NCI-H128 (cell line): Measurements from ENCODE around the gene PROSER2.
"Not testable (repeated sequence)": the region's sequence is repeated elsewhere in the genome, so short reads cannot be mapped to it uniquely, and the experiment has no call there.

Experiments used
- DNase-seq: peaks from one replicate; lab custom pipeline; 2025; ENCODE audit not compliant: unreplicated experiment; lab: John Stamatoyannopoulos, UW

Gene PROSER2

GRCh38 chr10:11835061-11835460, 11.9 kb downstream of the PROSER2 start:
- no peak for DNase-seq

- no peak for DNase-seq
These were observed 12.5 kb downstream of the PROSER2 start for GRCh38 chr10:11835704-11836103.

- DNase-seq = no peak
These were observed 14.4 kb downstream of the PROSER2 start for GRCh38 chr10:11837372-11838161.

GRCh38 chr10:11838298-11838852, 15.2 kb downstream of the PROSER2 start:
- DNase-seq = no peak

- no peak for DNase-seq
These were observed 18.2 kb downstream of the PROSER2 start for GRCh38 chr10:11841375-11841774.

GRCh38 chr10:11842411-11842810, 19.3 kb downstream of the PROSER2 start:
- DNase-seq = no peak

GRCh38 chr10:11845113-11845512, 22.0 kb downstream of the PROSER2 start:
- no peak for DNase-seq

GRCh38 chr10:11846542-11846941, 23.4 kb downstream of the PROSER2 start:
- DNase-seq = no peak

- no peak for DNase-seq
These were observed 26.1 kb downstream of the PROSER2 start for GRCh38 chr10:11849277-11849676.

GRCh38 chr10:11849911-11850310, 26.8 kb downstream of the PROSER2 start:
- no peak for DNase-seq

GRCh38 chr10:11851910-11852309, 28.8 kb downstream of the PROSER2 start:
- DNase-seq = no peak

GRCh38 chr10:11852637-11853036, 29.5 kb downstream of the PROSER2 start:
- DNase-seq = not testable (repeated sequence)

GRCh38 chr10:11853468-11853867, 30.3 kb downstream of the PROSER2 start:
- no peak for DNase-seq

- DNase-seq = no peak
These were observed 31.1 kb downstream of the PROSER2 start for GRCh38 chr10:11854301-11854700.

GRCh38 chr10:11856089-11856488, 32.9 kb downstream of the PROSER2 start:
- no peak for DNase-seq

GRCh38 chr10:11856678-11857077, 33.5 kb downstream of the PROSER2 start:
- no peak for DNase-seq

- DNase-seq = no peak
These were observed 34.9 kb downstream of the PROSER2 start for GRCh38 chr10:11858093-11858492.

GRCh38 chr10:11861341-11861740, 38.2 kb downstream of the PROSER2 start:
- DNase-seq = no peak

- DNase-seq = no peak
These were observed 38.8 kb downstream of the PROSER2 start for GRCh38 chr10:11861811-11862428.

GRCh38 chr10:11863353-11864109, 40.4 kb downstream of the PROSER2 start:
- no peak for DNase-seq

GRCh38 chr10:11864727-11865126, 41.6 kb downstream of the PROSER2 start:
- no peak for DNase-seq

GRCh38 chr10:11865561-11865960, 42.4 kb downstream of the PROSER2 start:
- no peak for DNase-seq
